ENCODE results near the gene PKN3. TPM values are rescaled to one million over a fixed set of nuclear protein-coding genes. Genes with fewer than 3 reads are reported as not detected.

Gene PKN3
- total and polyA plus RNA-seq, 2 of the 13 experiments (the other 11 are each of a cell fraction or from before 2014, with no cell fraction given) = 10.5 to 13.2 TPM

GRCh38 chr9:128764361-128764760 lies 62.1 kb downstream of the PKN3 start (continued):
- no peak for TF ChIP-seq ZSCAN20 (CRISPR knock-in tag; IDR thresholded peaks at IDR 0.05; ENCODE audit: borderline replicate concordance)
- TF ChIP-seq ARNT2 (CRISPR knock-in tag; IDR thresholded peaks at IDR 0.05; ENCODE audit: low read depth) = no peak
- TF ChIP-seq, protein P1, sequence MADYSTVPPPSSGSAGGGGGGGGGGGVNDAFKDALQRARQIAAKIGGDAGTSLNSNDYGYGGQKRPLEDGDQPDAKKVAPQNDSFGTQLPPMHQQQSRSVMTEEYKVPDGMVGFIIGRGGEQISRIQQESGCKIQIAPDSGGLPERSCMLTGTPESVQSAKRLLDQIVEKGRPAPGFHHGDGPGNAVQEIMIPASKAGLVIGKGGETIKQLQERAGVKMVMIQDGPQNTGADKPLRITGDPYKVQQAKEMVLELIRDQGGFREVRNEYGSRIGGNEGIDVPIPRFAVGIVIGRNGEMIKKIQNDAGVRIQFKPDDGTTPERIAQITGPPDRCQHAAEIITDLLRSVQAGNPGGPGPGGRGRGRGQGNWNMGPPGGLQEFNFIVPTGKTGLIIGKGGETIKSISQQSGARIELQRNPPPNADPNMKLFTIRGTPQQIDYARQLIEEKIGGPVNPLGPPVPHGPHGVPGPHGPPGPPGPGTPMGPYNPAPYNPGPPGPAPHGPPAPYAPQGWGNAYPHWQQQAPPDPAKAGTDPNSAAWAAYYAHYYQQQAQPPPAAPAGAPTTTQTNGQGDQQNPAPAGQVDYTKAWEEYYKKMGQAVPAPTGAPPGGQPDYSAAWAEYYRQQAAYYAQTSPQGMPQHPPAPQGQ (CRISPR knock-in tag; IDR thresholded peaks at IDR 0.05; ENCODE audit: borderline replicate concordance) = no peak
- TF ChIP-seq ATM (IDR thresholded peaks at IDR 0.05; ENCODE audit: borderline replicate concordance) = no peak
- TF ChIP-seq ATAD3A (CRISPR knock-in tag; IDR thresholded peaks at IDR 0.05) = no peak
- no peak for TF ChIP-seq XBP1 (CRISPR knock-in tag; IDR thresholded peaks at IDR 0.05)
- TF ChIP-seq SALL1 (CRISPR knock-in tag; IDR thresholded peaks at IDR 0.05) = 0 out of 2 replicates have a peak, but pooled peaks have one; percentile 7
- TF ChIP-seq ISL2 (CRISPR knock-in tag; IDR thresholded peaks at IDR 0.05) = no peak
- TF ChIP-seq ZBTB7A (CRISPR knock-in tag; IDR thresholded peaks at IDR 0.05) = no peak
- no peak for TF ChIP-seq ZZZ3 (CRISPR knock-in tag; IDR thresholded peaks at IDR 0.05; ENCODE audit: borderline replicate concordance)
- no peak for TF ChIP-seq FOXO4 (CRISPR knock-in tag; conservative IDR thresholded peaks at IDR 0.05)
- no peak for TF ChIP-seq NR2F6 (IDR thresholded peaks at IDR 0.05)
- TF ChIP-seq NR2F6 (CRISPR knock-in tag; IDR thresholded peaks at IDR 0.05) = 0 out of 2 replicates have a peak, but pooled peaks have one; percentile 19
- no peak for TF ChIP-seq ZFP90 (CRISPR knock-in tag; IDR thresholded peaks at IDR 0.05; ENCODE audit: borderline replicate concordance)
- TF ChIP-seq ZFX (CRISPR knock-in tag; IDR thresholded peaks at IDR 0.05; ENCODE audit: low read depth) = 0 out of 2 replicates have a peak, but pooled peaks have one; percentile 13
- TF ChIP-seq NCOA5 (CRISPR knock-in tag; IDR thresholded peaks at IDR 0.05) = no peak
- peak; percentile 19 for TF ChIP-seq TEAD3 (CRISPR knock-in tag; optimal IDR thresholded peaks at IDR 0.05; ENCODE audit: borderline replicate concordance)
- no peak for TF ChIP-seq RFX5 (IDR thresholded peaks at IDR 0.05; ENCODE audit: low read depth, low read length)
- TF ChIP-seq CSRNP2 (CRISPR knock-in tag; conservative IDR thresholded peaks at IDR 0.05; ENCODE audit: low read depth) = no peak
- no peak for TF ChIP-seq ZBTB26 (CRISPR knock-in tag; IDR thresholded peaks at IDR 0.05; ENCODE audit: borderline replicate concordance)
- no peak for TF ChIP-seq FOXA1 (IDR thresholded peaks at IDR 0.05)
- TF ChIP-seq FOXA1 (CRISPR knock-in tag; IDR thresholded peaks at IDR 0.05) = 0 out of 2 replicates have a peak, but pooled peaks have one; percentile 12
- peak; percentile 37; the same call in 1 of the 2 replicates for TF ChIP-seq ZNF574 (CRISPR knock-in tag; IDR thresholded peaks at IDR 0.05)
